GM18520 (cell line): ENCODE measurements around the gene TREX2.
"Not testable (repeated sequence)": the region's sequence is repeated elsewhere in the genome, so short reads cannot be mapped to it uniquely, and the experiment has no call there.

ENCODE experiments used
- ATAC-seq: cut with Tn5 transposase; IDR thresholded peaks from one replicate; pipeline ENCODE4 v1.9.1; 2021; ENCODE audit not compliant: unreplicated experiment

Gene TREX2

GRCh38 chrX:153410888-153411254 is 35.0 kb downstream of the TREX2 start:
- no peak for ATAC-seq

- ATAC-seq, result no peak
Measured at GRCh38 chrX:153410373-153410772, 35.5 kb downstream of the TREX2 start.

DNA sequence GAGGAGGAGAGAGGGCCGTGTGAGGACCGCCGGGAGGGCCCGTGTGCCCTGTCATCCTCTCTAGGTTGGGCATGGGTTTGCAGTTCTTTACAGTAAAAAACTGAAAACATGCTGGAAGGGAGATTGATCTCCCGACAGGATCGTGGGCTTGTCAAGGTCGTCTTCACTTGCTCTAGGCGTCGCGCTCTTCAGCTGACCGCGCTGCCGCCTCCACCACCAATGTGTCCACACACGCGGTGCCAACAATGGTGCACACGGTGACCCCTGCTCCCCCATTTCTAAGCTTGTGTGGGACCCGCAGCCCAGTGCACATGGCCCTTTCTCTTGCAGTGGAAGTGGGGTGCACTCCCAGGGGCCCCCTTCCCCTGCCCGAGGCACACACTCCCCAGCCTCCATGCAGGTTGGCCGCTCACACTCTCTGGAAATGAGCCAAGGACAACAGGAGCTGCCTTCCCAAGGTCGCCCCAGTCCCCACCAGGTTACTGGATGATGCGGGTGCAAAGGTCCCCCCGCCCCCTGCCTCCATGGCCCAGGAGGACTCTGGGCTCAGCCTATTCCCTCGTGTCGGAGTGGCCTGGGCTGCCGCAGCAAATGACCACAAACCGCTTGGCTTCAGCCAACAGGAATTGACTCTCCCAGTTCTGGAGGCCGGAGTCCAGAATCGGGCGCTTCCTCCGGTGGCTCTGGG is 36.3 kb downstream of the TREX2 start:
- no peak for ATAC-seq

DNA sequence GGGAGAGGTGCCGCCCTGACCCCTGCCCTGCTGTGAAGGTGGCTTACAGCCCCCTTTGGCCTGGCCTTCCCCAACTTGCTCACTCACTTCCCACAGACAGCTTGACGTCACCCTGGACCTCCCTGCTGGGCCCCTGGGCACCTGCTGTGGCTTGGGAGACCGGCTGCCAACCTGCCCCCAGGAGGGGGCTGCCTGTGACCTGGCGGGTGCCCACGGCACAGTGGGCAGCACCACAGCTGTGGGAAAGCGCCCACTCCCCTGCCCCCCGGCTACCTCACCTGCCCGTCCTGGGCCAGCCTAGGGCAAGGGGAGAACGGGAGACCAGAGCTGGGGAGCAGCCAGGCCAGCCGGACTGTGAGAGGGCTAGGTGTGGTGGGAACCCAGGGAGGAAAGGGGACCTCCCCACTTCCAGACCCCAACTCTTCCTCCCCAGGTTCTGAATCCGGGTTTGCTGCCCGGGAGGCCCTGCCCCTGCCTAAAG is 36.9 kb downstream of the TREX2 start:
- no peak for ATAC-seq

GRCh38 chrX:153408221-153408721 is 37.6 kb downstream of the TREX2 start:
- no peak for ATAC-seq

DNA sequence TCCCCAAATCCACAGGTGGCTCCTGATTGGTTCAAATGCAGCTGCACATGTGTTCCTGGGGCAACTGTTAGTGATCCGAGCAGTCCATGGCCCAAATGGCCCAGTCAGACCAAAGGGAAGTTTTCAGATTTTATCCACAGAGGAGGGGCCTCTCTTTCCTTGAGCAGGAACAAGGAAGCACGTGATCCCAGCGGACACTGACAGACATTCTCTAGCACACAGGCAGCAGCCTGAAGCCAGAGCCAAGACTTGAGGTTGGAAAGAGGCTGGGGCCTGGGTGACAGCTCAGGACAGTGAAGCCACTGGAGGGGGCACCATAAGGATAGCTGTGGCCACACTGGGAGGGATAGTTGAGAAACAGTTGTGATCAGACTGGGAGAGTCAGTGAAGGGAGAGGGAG is 38.1 kb downstream of the TREX2 start:
- ATAC-seq, result no peak

GRCh38 chrX:153406903-153407302 is 39.0 kb downstream of the TREX2 start:
- ATAC-seq, result no peak

DNA sequence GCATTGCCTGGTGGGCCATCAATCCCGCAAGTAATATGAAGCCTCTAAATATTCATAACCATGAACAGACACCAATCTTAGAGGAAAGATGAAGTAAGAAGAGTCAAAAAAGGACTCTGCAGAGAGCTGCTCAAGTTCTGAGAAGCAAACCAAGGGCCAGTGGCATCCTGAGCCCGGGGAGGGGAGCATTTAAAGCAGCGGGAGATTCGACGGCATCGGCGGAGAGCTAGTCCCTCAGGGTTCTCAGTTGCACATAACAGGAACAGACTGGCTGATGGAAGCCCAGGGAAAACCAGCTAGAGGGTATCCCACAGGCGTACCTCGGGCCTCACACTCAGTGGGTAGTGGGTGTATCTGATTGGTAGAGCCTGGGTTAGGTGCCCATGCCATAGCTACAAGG is 39.8 kb downstream of the TREX2 start:
- ATAC-seq, result no peak

GRCh38 chrX:153405426-153405825 is 40.4 kb downstream of the TREX2 start:
- ATAC-seq, result no peak

DNA sequence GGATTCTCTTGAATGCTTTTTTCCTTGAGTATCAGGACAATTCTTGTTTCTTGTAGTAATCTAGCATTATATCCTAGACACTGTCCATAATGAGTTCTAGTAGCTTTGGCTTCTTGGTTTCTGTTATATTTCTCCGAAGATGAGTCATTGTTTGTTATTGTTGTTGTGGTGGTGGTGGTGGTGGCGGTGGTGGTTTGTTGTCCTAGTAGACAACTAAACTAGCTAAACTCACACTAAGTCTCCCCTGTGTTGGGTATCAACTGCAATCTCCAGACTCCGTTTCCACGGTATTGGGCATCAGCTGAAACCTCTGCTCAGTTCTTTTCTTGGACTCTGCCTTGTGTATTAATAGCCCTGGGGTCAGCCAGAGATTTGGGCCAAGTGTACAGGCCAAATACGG is 41.5 kb downstream of the TREX2 start:
- not testable (repeated sequence) for ATAC-seq

- no peak for ATAC-seq
Measured at GRCh38 chrX:153401133-153401764, 44.6 kb downstream of the TREX2 start, which contains the start of gene PNMA6E. Gene PNMA6E, minus strand, starts transcription at chrX:153401350. Its CDS starts 2,501 bp downstream, at chrX:153398849.

DNA sequence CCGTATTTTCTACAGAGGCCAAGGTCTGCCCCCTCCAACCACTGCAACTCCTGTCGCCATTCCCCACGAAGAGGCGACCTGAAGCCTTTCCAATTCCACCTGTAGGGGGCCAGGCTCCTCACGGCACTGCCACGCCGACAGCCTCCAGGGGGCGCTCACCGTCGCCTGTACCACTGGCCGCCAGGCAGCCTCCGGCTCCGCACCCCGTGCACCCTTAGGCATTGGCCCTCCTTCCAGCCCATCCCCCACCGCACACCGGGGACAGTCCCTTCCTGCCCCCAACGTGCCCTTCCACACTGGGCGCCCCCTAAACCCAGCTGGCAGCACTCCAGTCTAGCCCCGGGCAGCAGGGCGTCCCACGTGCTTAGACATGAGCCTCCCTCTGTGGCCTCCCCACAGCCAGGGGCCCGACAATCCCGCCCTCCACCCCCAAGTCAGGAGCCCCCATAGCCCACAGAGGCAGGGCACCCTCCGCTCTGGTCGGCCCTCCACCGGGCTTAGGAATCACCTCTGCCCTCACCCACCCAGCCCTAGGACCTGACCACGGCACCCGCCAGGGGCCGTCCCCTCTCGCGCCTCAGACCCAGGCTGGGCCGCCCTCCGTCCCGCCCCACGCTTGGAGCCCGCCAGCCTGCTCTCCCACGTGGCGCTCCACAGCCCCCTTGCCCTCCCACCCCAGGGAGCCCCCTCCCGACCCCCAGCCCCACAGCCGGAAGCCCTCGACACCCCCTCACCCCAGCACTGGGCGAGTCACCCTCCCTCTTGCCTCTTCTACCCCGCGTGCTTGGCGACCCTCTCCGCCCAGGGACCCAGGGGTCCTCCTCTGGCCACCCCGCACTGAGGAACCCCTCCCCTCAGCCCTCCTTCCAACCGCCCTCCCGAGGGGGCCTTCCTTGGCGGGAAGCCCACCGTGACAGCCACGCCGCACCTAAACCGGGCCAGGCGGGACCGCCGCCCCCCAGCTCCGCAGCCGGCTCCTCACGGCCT is 45.4 kb downstream of the TREX2 start:
- ATAC-seq, result no peak

GRCh38 chrX:153398275-153398960 is 47.4 kb downstream of the TREX2 start:
- no peak for ATAC-seq

GRCh38 chrX:153397256-153397960 is 48.4 kb downstream of the TREX2 start:
- ATAC-seq, result no peak

GRCh38 chrX:153396320-153397195 is 49.3 kb downstream of the TREX2 start:
- ATAC-seq, result no peak

DNA sequence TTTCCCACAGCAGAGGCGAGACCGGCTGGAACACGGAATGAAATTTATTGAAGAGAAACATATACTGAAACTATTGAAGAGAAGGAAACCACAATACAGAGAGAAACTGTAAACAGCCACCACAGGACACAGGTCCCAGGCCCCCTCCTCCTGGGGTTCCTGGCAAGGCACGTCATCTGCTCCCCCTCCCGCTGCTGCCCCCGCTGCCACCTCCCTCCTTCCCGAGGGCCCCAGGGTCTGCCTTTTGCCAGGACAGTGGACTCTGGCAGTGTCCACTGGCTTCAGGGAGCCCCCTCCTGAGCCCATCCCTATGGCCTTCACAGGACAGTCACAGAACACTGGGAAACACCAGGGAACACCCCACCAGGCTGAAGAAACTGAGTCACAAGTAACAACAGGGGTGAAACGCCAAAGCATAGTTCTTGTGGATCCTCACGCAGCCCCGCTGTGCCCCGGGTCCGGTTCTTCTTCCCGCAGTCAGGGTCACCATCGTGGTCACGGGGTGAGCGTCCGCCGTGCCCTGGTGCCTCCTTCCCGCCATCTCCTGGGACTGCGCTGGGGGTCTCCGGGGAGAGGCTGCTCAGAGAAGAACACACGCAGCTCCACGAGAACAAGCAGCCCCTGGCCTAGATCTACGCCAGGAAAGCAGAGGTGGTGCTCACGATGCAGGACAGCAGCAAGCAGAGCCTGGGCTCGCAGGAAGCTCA is 50.1 kb downstream of the TREX2 start:
- ATAC-seq, result no peak

DNA sequence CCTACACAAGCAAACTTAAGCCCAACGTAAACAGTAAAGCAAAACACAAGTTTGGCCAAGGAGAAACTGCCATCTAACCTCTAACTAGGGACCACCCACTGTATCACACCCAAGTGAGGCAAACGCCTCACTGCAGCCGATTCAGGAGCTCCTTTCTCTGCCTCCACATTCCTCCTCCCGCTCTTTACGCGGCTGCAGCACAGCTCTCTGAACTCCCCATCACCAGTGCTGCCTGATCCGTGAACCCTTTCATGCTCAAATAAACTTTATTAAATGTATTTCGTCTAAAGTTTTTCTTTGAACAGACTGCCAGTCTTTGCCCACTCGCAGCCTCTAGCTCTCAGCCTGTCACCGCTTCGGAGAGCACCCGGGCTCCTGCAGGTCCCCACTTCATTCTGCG is 51.2 kb downstream of the TREX2 start:
- ATAC-seq, result no peak
